Panc1 (cell line): ENCODE data around the gene GPRASP1. TPM values are rescaled to one million over a fixed set of nuclear protein-coding genes. Genes with fewer than 3 reads are reported as not detected.

ENCODE experiments used
- ATAC-seq: fragments of 200-7000 bp; cut with Tn5 transposase; 2 replicates; pipeline ENCODE4 v1.9.1; 2020; ENCODE audit warnings: mild to moderate bottlenecking, moderate library complexity
- Bru-seq: library from RNA; stranded (reverse); fragments of 400-500 nt; gene quantifications from one replicate; lab custom pipeline; 2021; lab: Mats Ljungman, UMichigan
- BruChase-seq, 2 experiments: library from RNA; stranded (reverse); fragments of 400-500 nt; gene quantifications; one replicate each; lab custom pipeline; 2021; lab: Mats Ljungman, UMichigan
- BruUV-seq: library from RNA; stranded (reverse); fragments of 400-500 nt; replicated peaks from 2 replicates; lab custom pipeline; 2021; lab: Mats Ljungman, UMichigan
- CTCF ChIA-PET: fragments of 300-600 bp; sonication (Branson Sonifier 250); formaldehyde crosslinking; loops from one replicate; lab custom pipeline; 2022; ENCODE audit warnings: antibody characterized with exemption; lab: Charles Lee
- POLR2A ChIA-PET: fragments of 300-600 bp; sonication (Branson Sonifier 250); formaldehyde crosslinking; loops from one replicate; lab custom pipeline; 2022; ENCODE audit warnings: antibody characterized with exemption; lab: Charles Lee
- DNase-seq: peaks from one replicate; pipeline ENCODE4 v3.0.0-alpha.2; 2010; ENCODE audit warnings: low read depth, low spot score
- H3K27ac ChIP-seq: 2 replicates; pipeline ENCODE4 v1.5.1; 2011; ENCODE audit warnings: mild to moderate bottlenecking, low read length, inconsistent platforms
- H3K27me3 ChIP-seq: fragments of 200-500 bp; sonication (Bioruptor generic); 2 replicates; pipeline ENCODE4 v1.6.0; 2014; ENCODE audit warnings: low read length, inconsistent platforms; ENCODE audit not compliant: control insufficient read depth, insufficient read depth
- H3K36me3 ChIP-seq: fragments of 200-500 bp; sonication (Bioruptor generic); 2 replicates; pipeline ENCODE4 v1.5.1; 2014; ENCODE audit warnings: inconsistent platforms, mild to moderate bottlenecking, low read length, moderate library complexity; ENCODE audit not compliant: control insufficient read depth, insufficient read depth
- H3K4me1 ChIP-seq: 2 replicates; pipeline ENCODE4 v1.5.1; 2011; ENCODE audit warnings: inconsistent platforms, mild to moderate bottlenecking, low read length, moderate library complexity; ENCODE audit not compliant: control insufficient read depth, insufficient read depth
- H3K4me3 ChIP-seq, 2 experiments: 2 replicates each; pipeline ENCODE4 v1.5.1; 2011 to 2012; ENCODE audit warnings: low read depth in 2 of 2, low read length in 2 of 2, mild to moderate bottlenecking in 2 of 2, inconsistent platforms in 1 of 2, moderate library complexity in 1 of 2
- H3K9me3 ChIP-seq: fragments of 200-500 bp; sonication (Bioruptor generic); 2 replicates; pipeline ENCODE4 v1.5.1; 2014; ENCODE audit warnings: low read depth, mild to moderate bottlenecking, inconsistent platforms, low read length, moderate library complexity; ENCODE audit not compliant: control insufficient read depth, insufficient read depth
- SIN3A ChIP-seq: IDR thresholded peaks from 2 replicates; pipeline ENCODE4 v1.6.1; 2012; ENCODE audit warnings: low read depth, mild to moderate bottlenecking, low read length, moderate library complexity, borderline replicate concordance; ENCODE audit not compliant: insufficient read depth
- in situ Hi-C: cut with HindIII; loops from 2 replicates; pipeline ENCODE4 v1.10.0; 2016; ENCODE audit warnings: low sequenced_read_pairs, low pct_unique_long_range_greater_than_20kb
- intact Hi-C: fragments of 100-400 bp; cut with micrococcal nuclease; formaldehyde crosslinking; loops from one replicate; pipeline ENCODE4 v1.10.0; 2022; ENCODE audit not compliant: unreplicated experiment
- long read RNA-seq: library from polyadenylated mRNA; unstranded; transcript quantifications from one replicate; pipeline ENCODE4 v2.0.0, GENCODE V29; 2021; ENCODE audit not compliant: unreplicated experiment
- polyA plus RNA-seq: library from polyadenylated mRNA; unstranded; fragments of >200 nt; gene quantifications from one replicate; pipeline ENCODE4 v1.2.1, GENCODE V29; 2012; ENCODE audit warnings: missing spikeins; ENCODE audit not compliant: insufficient read length
- total RNA-seq: library from RNA; stranded (reverse); gene quantifications from one replicate; pipeline ENCODE4 v1.2.1, GENCODE V29; 2021; ENCODE audit not compliant: unreplicated experiment
- TF ChIP-seq, protein P1 (sequence below), 2 experiments: IDR thresholded peaks; 2 replicates each; pipeline ENCODE4 v1.6.1; 2011 to 2012; ENCODE audit warnings: low read depth in 2 of 2, control low read depth in 1 of 2, low read length in 1 of 2, mild to moderate bottlenecking in 1 of 2, moderate library complexity in 1 of 2; ENCODE audit not compliant: insufficient read depth in 1 of 2
- TF ChIP-seq, protein P2 (sequence below): fragments of 450-650 bp; IDR thresholded peaks from 2 replicates; pipeline ENCODE4 v1.5.1; 2017; ENCODE audit warnings: mild to moderate bottlenecking

The GPRASP1 gene, protein sequence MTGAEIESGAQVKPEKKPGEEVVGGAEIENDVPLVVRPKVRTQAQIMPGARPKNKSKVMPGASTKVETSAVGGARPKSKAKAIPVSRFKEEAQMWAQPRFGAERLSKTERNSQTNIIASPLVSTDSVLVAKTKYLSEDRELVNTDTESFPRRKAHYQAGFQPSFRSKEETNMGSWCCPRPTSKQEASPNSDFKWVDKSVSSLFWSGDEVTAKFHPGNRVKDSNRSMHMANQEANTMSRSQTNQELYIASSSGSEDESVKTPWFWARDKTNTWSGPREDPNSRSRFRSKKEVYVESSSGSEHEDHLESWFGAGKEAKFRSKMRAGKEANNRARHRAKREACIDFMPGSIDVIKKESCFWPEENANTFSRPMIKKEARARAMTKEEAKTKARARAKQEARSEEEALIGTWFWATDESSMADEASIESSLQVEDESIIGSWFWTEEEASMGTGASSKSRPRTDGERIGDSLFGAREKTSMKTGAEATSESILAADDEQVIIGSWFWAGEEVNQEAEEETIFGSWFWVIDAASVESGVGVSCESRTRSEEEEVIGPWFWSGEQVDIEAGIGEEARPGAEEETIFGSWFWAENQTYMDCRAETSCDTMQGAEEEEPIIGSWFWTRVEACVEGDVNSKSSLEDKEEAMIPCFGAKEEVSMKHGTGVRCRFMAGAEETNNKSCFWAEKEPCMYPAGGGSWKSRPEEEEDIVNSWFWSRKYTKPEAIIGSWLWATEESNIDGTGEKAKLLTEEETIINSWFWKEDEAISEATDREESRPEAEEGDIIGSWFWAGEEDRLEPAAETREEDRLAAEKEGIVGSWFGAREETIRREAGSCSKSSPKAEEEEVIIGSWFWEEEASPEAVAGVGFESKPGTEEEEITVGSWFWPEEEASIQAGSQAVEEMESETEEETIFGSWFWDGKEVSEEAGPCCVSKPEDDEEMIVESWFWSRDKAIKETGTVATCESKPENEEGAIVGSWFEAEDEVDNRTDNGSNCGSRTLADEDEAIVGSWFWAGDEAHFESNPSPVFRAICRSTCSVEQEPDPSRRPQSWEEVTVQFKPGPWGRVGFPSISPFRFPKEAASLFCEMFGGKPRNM (N-terminal part only)
- total RNA-seq (5.0 TPM), Bru-seq, nascent RNA (percentile 69 among the genes with signal in this experiment), BruChase-seq, experiment 1, labeled RNA remaining after a 2-hour chase (percentile 86 among the genes with signal in this experiment), BruChase-seq, experiment 2, labeled RNA remaining after a 6-hour chase (percentile 87 among the genes with signal in this experiment)
- polyA plus RNA-seq: 2.1 TPM
- long read RNA-seq, full-length matches to known transcripts: 5 of 14 reads
- long read RNA-seq, partial matches to known transcripts: 8 of 14 reads
- long read RNA-seq, other reads (novel, unspliced or antisense): 1 of 14 reads

DNA sequence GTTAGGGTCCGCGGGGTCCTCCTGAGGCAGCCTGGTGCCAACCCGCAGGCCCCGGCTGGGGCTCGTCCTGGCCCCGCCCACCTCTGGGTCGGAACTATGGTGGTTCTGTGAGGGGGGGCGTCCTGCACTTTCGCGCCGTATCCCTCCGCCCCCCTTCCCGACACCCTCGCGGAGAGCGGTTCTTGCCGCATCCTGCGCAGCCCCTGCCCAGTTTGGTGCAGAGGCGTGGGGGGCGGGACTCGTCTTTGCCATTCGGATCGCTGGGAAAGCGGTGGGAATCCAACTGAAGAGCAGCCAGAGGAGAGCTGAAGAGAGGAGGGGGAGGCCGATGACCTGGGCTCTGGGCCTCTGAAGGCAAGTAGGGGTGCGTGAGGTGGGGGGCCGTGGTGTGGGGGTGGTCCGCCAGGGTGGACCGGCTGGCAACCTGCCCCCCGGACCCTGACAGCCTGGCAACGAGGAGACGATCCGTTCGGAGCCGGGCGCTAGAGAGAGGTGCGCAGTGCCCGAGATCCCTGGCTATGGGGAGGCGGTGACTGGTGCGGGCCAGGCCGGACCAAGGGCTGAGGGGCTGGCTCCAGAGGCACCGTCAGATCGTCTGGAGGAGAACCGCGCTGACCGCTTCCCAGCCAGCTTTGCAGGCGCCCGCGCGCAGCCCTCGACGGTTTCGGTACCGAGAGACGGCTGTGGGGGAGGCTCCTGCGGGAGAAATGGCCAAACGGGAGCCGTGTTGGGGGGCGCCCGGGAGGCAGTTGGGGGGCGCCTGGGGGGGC is at the start of gene GPRASP1:
GPRASP1 (plus strand) TSS at position 242 of the 770 bp plus-strand sequence. CDS start 2,431 bp downstream, outside the sequence.
- ChIA-PET POLR2A (interaction anchor here (0.6 kb wide), 1 partner anchor 109 kb away, joined by 3 read pairs; no protein-coding TSS in a partner anchor), CTCF (no interaction called here)
- in situ Hi-C loops (no loop called here), intact Hi-C loops (loop anchor here (10.0 kb wide), 1 partner anchor 183 kb away; no protein-coding TSS in a partner anchor)
- TF ChIP-seq SIN3A: no peak
- Histone ChIP-seq H3K27me3 (no peaks in the 10 kb centered on the region), H3K4me3 (peak within 1 kb of the TSS; percentile 66 to 68), H3K9me3 (no peaks in the 10 kb centered on the region), H3K4me1 (no peaks in the 10 kb centered on the region), H3K36me3 (no peaks in the 10 kb centered on the region), H3K27ac (peak within 1 kb of the TSS; percentile 39; the same call in 1 of the 2 replicates)
- BruUV-seq: no TSS peak
- no peak for DNase-seq
- peak; percentile 90 for ATAC-seq

DNA sequence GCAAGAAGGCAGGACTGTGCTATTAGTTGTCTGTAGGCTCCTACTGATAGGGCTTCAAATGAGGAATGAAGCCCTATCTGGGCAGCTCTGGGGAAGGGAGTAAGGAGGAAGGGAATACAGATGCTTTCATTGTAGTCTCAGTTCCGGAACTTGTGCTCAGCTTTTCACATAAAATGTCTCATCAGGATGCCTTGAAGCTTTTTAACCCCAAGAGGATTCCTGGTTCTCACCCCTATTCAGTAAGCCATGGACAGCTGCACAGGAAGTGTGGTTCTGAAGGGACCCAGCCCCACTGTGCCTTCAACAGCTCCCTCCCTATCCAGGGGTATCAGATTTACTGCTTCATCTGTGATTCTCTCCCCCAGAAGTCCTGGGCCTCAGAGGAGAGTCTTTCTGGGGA is 47.0 kb upstream of the GPRASP1 start:
- TF ChIP-seq, protein P1, sequence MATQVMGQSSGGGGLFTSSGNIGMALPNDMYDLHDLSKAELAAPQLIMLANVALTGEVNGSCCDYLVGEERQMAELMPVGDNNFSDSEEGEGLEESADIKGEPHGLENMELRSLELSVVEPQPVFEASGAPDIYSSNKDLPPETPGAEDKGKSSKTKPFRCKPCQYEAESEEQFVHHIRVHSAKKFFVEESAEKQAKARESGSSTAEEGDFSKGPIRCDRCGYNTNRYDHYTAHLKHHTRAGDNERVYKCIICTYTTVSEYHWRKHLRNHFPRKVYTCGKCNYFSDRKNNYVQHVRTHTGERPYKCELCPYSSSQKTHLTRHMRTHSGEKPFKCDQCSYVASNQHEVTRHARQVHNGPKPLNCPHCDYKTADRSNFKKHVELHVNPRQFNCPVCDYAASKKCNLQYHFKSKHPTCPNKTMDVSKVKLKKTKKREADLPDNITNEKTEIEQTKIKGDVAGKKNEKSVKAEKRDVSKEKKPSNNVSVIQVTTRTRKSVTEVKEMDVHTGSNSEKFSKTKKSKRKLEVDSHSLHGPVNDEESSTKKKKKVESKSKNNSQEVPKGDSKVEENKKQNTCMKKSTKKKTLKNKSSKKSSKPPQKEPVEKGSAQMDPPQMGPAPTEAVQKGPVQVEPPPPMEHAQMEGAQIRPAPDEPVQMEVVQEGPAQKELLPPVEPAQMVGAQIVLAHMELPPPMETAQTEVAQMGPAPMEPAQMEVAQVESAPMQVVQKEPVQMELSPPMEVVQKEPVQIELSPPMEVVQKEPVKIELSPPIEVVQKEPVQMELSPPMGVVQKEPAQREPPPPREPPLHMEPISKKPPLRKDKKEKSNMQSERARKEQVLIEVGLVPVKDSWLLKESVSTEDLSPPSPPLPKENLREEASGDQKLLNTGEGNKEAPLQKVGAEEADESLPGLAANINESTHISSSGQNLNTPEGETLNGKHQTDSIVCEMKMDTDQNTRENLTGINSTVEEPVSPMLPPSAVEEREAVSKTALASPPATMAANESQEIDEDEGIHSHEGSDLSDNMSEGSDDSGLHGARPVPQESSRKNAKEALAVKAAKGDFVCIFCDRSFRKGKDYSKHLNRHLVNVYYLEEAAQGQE (IDR thresholded peaks at IDR 0.05; ENCODE audit: insufficient read depth in 1 of 2, low read depth in 2 of 2, low read length in 1 of 2): no peak
- TF ChIP-seq, protein P2, sequence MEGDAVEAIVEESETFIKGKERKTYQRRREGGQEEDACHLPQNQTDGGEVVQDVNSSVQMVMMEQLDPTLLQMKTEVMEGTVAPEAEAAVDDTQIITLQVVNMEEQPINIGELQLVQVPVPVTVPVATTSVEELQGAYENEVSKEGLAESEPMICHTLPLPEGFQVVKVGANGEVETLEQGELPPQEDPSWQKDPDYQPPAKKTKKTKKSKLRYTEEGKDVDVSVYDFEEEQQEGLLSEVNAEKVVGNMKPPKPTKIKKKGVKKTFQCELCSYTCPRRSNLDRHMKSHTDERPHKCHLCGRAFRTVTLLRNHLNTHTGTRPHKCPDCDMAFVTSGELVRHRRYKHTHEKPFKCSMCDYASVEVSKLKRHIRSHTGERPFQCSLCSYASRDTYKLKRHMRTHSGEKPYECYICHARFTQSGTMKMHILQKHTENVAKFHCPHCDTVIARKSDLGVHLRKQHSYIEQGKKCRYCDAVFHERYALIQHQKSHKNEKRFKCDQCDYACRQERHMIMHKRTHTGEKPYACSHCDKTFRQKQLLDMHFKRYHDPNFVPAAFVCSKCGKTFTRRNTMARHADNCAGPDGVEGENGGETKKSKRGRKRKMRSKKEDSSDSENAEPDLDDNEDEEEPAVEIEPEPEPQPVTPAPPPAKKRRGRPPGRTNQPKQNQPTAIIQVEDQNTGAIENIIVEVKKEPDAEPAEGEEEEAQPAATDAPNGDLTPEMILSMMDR: no peak
- Histone ChIP-seq H3K27me3 (no peaks in the 10 kb centered on the region), H3K9me3 (no peaks in the 10 kb centered on the region), H3K36me3 (no peaks in the 10 kb centered on the region), H3K4me1 (peaks cover 3% of the 10 kb centered on the region; the same call in 1 of the 2 replicates), H3K4me3 (no peak overlapping the region), H3K27ac (no peak overlapping the region)
- no peak for DNase-seq
- BruUV-seq: no TSS peak
- ChIA-PET POLR2A (no interaction called here), CTCF (no interaction called here)
- in situ Hi-C loops (no loop called here), intact Hi-C loops (loop anchor here (5.0 kb wide), 1 partner anchor 108 kb away; the partner anchor contains the start of gene GPRASP2)
- ATAC-seq: no peak
